ENCODE results near the gene LRRN3. TPM values are rescaled to one million over a fixed set of nuclear protein-coding genes. Genes with fewer than 3 reads are reported as not detected.

Gene LRRN3
- total and polyA plus RNA-seq, 2 experiments from 2014 or later, result 0.40 TPM; not detected in 1

DNA sequence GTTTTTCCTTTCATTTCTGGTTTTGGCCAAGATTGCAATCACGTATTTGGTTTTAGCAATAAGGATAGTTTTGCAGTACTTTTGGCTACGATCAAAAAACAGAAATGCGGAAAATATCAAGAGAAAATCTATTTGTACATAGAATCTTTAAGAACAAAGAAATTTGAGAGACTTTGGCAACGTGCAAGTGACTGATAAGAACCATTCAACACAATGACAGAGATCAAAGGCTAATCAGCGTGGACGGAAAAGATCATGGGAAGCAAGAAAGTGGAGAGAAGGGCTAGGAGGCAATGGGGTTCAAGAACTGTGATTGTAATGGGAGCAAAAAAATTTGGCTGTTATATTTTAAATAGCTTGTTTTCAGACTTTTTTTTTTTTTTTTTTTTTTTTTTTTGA lies 16.2 kb upstream of the LRRN3 start (continued):
- TF ChIP-seq REST (IDR thresholded peaks at IDR 0.05; ENCODE audit: unreplicated experiment) (no peak), ZNF114 (CRISPR knock-in tag; IDR thresholded peaks at IDR 0.05) (no peak), EZH2 (IDR thresholded peaks at IDR 0.05; ENCODE audit: low read depth, unreplicated experiment) (no peak), CTCF (conservative IDR thresholded peaks at IDR 0.05; ENCODE audit: low read depth in 2 of 2) (no peak)

DNA sequence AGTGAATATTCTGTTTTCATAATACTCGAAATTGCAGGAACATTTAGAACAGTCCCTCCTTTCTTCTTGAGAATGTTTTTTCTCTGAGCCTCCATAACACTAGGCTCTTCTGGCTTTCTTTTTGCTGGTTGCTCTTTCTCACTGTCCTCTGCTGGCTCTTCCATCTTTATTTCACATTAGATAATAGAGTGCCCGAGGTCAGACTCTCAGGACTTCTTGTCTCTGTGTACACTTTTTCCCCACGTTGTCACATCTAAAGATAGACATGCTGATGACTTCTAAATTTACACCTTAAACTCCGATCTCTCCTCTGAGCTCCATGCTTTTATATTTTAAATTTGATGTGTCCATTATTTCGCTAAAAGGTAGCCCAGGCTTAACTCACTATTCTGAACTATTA lies 15.4 kb upstream of the LRRN3 start:
- Mint-ChIP-seq H3K36me3 (ENCODE audit: low read depth) (no peaks in the 10 kb centered on the region; the same call in 2 of the 3 replicates), H3K4me3 (no peak overlapping the region), H3K9me3 (no peaks in the 10 kb centered on the region)
- no peak for TF ChIP-seq STAT1 (IDR thresholded peaks at IDR 0.05; ENCODE audit: unreplicated experiment)
- TF ChIP-seq ZNF114 (CRISPR knock-in tag; IDR thresholded peaks at IDR 0.05), result no peak
- no peak for TF ChIP-seq CREB1 (CRISPR knock-in tag; IDR thresholded peaks at IDR 0.05; ENCODE audit: low read depth)
- no peak for TF ChIP-seq EZH2 (IDR thresholded peaks at IDR 0.05; ENCODE audit: low read depth, unreplicated experiment)
- TF ChIP-seq ZNF331 (CRISPR knock-in tag; IDR thresholded peaks at IDR 0.05; ENCODE audit: low read depth), result no peak
- TF ChIP-seq POLR2AphosphoS5 (IDR thresholded peaks at IDR 0.05; ENCODE audit: low read depth), result no peak
- TF ChIP-seq JUNB (IDR thresholded peaks at IDR 0.05; ENCODE audit: unreplicated experiment), result no peak
- TF ChIP-seq, protein P1, sequence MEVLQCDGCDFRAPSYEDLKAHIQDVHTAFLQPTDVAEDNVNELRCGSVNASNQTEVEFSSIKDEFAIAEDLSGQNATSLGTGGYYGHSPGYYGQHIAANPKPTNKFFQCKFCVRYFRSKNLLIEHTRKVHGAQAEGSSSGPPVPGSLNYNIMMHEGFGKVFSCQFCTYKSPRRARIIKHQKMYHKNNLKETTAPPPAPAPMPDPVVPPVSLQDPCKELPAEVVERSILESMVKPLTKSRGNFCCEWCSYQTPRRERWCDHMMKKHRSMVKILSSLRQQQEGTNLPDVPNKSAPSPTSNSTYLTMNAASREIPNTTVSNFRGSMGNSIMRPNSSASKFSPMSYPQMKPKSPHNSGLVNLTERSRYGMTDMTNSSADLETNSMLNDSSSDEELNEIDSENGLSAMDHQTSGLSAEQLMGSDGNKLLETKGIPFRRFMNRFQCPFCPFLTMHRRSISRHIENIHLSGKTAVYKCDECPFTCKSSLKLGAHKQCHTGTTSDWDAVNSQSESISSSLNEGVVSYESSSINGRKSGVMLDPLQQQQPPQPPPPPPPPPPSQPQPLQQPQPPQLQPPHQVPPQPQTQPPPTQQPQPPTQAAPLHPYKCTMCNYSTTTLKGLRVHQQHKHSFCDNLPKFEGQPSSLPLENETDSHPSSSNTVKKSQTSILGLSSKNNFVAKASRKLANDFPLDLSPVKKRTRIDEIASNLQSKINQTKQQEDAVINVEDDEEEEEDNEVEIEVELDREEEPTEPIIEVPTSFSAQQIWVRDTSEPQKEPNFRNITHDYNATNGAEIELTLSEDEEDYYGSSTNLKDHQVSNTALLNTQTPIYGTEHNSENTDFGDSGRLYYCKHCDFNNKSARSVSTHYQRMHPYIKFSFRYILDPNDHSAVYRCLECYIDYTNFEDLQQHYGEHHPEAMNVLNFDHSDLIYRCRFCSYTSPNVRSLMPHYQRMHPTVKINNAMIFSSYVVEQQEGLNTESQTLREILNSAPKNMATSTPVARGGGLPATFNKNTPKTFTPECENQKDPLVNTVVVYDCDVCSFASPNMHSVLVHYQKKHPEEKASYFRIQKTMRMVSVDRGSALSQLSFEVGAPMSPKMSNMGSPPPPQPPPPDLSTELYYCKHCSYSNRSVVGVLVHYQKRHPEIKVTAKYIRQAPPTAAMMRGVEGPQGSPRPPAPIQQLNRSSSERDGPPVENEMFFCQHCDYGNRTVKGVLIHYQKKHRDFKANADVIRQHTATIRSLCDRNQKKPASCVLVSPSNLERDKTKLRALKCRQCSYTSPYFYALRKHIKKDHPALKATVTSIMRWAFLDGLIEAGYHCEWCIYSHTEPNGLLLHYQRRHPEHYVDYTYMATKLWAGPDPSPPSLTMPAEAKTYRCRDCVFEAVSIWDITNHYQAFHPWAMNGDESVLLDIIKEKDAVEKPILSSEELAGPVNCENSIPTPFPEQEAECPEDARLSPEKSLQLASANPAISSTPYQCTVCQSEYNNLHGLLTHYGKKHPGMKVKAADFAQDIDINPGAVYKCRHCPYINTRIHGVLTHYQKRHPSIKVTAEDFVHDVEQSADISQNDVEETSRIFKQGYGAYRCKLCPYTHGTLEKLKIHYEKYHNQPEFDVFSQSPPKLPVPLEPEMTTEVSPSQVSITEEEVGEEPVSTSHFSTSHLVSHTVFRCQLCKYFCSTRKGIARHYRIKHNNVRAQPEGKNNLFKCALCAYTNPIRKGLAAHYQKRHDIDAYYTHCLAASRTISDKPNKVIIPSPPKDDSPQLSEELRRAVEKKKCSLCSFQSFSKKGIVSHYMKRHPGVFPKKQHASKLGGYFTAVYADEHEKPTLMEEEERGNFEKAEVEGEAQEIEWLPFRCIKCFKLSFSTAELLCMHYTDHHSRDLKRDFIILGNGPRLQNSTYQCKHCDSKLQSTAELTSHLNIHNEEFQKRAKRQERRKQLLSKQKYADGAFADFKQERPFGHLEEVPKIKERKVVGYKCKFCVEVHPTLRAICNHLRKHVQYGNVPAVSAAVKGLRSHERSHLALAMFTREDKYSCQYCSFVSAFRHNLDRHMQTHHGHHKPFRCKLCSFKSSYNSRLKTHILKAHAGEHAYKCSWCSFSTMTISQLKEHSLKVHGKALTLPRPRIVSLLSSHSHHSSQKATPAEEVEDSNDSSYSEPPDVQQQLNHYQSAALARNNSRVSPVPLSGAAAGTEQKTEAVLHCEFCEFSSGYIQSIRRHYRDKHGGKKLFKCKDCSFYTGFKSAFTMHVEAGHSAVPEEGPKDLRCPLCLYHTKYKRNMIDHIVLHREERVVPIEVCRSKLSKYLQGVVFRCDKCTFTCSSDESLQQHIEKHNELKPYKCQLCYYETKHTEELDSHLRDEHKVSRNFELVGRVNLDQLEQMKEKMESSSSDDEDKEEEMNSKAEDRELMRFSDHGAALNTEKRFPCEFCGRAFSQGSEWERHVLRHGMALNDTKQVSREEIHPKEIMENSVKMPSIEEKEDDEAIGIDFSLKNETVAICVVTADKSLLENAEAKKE (CRISPR knock-in tag; IDR thresholded peaks at IDR 0.05), result no peak
- no peak for TF ChIP-seq CTCF (conservative IDR thresholded peaks at IDR 0.05; ENCODE audit: low read depth in 2 of 2)
- no peak for TF ChIP-seq NANOG (IDR thresholded peaks at IDR 0.05; ENCODE audit: borderline replicate concordance)
- no peak for TF ChIP-seq EZH2phosphoT487 (IDR thresholded peaks at IDR 0.05; ENCODE audit: unreplicated experiment)

More for the DNA sequence above, 15.4 kb upstream of the LRRN3 start:
- no peak overlapping the region for H3K27ac Mint-ChIP-seq
- no peak for ATAC-seq
- no peak for DNase-seq (ENCODE audit: low spot score)
- Histone ChIP-seq H3K9me2 (ENCODE audit: insufficient read depth) (no peaks in the 10 kb centered on the region), H3K4me1 (ENCODE audit: insufficient read depth) (peaks cover 30% of the 10 kb centered on the region), H3K27ac (ENCODE audit: low read depth) (no peak overlapping the region), H3K27me3 (ENCODE audit: insufficient read depth) (no peaks in the 10 kb centered on the region), H3K36me3 (ENCODE audit: insufficient read depth) (no peaks in the 10 kb centered on the region), H4K20me1 (replicated peaks; ENCODE audit: insufficient read depth) (no peaks in the 10 kb centered on the region), H3F3A (replicated peaks; ENCODE audit: low read depth) (no peaks in the 10 kb centered on the region), H3K4me3 (no peak overlapping the region), H3K79me2 (replicated peaks; ENCODE audit: insufficient read depth) (no peaks in the 10 kb centered on the region), H3K4me2 (no peak overlapping the region), H2AFZ (no peak overlapping the region)
- no peaks in the 10 kb centered on the region for H3K27me3 Mint-ChIP-seq (ENCODE audit: insufficient read depth, low read depth, poor library complexity)
- H3K4me1 Mint-ChIP-seq, result peaks cover 32% of the 10 kb centered on the region

Data from GM23338 (cell line).